ENCODE results near the gene ENAH.
A peak's percentile ranks its signal among the peaks of the same experiment; 100 is the strongest.
"Not testable (repeated sequence)": the region's sequence is repeated elsewhere in the genome, so short reads cannot be mapped to it uniquely, and the experiment has no call there.

ENAH gene

GRCh38 chr1:225652729-225653462, at the start of gene ENAH:
ENAH (minus strand) TSS chr1:225653123; CDS start chr1:225652690, 433 bp downstream.
- peak; percentile 30 for DNase-seq

- no peak for DNase-seq
These were observed 48.1 kb upstream of the ENAH start for GRCh38 chr1:225700889-225701465.

GRCh38 chr1:225700164-225700821, 47.4 kb upstream of the ENAH start:
- DNase-seq = no peak

DNA sequence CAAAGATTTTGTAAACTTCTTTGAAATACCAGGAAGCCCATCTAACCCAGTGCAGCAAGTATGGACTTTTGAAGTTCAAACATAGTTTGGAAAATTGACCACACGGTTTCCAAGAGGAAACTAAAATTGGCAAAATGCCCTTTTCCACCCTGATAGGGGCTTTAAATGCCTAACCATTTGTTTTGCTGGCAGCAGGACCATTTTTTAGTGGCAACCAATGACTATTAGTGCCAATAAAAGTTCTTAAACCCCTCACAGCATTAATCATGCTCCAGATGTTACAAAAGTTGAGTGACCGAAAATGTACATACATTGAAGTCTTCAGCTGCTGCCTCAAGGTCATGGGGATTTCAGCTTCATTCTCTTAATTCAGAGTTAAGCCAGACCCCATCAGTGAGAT, 46.4 kb upstream of the ENAH start:
- no peak for DNase-seq

GRCh38 chr1:225698194-225698593, 45.3 kb upstream of the ENAH start:
- DNase-seq = not testable (repeated sequence)

DNA sequence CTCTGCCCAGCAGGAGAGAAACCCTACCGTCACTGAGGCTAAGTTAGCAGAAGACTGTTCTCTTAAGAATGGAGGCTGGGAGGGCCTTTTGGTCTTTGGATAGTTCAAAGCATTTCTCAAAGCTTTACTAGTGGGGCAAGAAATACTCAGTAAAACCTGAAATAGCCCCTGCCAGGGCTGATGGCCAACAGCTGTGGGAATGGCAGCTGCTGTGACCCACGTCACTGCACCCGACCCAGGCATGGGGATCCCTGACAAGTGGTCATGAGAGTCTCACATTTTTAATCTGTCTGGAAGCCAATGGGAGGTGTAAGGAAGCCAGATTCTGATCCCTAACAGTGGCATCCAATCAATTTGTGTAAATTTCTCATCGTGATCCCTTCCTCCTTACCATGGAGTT, 44.5 kb upstream of the ENAH start:
- DNase-seq = no peak

DNA sequence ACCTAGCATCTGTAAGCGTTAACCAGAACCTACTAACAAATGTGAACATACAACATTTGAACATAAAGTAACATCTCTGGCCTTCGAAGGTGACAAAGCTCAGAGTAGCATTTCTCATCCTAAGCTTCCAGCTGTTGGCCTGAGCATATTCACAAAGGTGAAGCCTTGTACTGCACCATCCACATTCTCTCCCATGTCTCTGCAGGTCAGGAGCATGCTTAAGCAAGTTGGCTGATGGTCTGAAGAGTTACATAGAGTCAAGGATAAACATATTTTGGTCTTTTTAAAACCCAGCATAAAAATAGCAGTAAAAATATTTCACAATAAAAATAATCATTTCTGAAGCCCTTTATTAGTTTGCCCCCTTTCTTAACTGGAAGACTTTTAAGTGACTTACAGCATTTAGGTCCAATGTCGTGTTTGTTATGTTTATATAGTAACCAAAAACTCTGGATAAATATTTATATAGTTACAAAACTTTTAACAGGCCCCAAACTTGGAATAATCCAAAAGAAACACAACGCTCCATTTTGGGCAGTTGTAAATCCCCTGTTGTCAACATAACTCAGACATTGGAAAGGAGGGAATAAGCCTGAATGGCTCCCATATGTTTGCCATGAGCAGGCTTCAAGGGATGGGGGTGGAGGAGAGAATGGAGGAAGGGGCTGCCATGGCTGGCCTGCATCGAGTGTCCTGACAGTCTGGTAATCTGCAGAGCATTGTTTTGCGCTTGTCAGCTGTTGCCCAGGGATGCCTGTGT, 42.8 kb upstream of the ENAH start:
- no peak for DNase-seq

DNA sequence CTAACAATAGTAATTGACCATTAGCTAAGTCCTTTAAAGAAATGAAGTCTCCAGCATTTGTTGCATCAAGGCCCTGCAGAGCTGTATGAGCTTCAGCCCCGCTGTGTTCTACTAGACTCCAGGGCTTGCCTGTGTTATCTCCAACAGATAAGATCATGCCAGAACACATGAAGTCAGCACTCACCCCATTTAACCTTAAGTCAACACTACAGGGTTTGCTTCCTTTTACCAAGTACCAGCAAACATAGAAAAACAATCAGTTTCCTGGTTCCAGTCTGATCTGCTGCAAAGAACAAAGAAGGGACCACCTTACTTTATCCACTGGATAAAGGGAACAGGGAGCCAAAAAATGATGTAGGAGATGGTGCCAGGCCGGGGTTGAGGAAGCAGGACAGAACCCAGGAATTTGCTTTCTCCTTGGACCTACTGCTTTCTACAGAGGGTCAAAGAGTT, 41.3 kb upstream of the ENAH start:
- no peak for DNase-seq

DNA sequence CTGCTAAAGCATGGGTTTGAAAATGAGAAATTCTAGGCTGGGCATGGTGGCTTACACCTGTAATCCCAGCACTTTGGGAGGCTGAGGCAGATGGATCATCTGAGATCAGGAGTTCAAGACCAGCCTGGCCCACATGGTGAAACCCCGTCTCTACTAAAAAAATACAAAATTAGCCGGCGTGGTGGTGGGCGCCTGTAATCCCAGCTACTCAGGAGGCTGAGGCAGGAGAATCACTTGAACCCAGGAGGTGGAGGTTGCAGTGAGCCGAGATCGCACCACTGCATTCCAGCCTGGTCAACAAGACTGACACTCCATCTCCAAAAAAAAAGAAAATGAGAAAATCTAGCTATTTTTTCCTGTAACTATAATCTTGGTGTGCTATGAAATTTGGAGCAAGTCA, 40.8 kb upstream of the ENAH start:
- DNase-seq = not testable (repeated sequence)

- DNase-seq = no peak
These were observed 40.3 kb upstream of the ENAH start for GRCh38 chr1:225693085-225693696.

GRCh38 chr1:225692517-225692879, 39.6 kb upstream of the ENAH start:
- no peak for DNase-seq

DNA sequence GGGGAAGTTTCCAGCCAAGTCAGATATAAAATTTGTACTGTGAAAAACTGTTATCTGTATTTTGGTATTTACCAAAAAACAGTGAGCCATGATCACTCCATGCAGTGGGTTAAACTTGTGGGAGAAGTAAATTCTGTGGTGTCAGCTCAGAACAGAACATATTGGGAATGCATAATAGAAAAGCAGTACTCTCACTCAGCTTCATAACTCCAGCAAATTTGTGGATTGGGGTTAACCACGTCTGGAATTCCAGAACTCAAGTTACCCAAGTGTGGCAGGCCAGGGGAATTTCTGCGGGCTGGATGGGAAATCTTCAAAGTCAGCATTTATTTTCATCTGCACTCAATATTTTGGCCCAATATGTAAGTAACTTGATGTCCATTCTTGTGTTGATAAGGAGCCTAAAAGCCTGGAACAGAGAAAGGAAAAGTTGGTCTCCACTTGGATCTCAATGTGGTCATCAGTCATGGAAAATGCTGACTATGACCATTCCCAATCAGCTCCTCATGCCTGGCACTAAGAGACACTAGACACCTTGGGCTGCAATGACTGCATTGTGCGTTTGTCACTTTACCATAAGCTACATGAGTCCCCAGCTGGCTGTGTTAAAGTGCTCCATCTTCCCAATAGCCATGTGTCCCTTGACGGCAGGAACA, 39.1 kb upstream of the ENAH start:
- no peak for DNase-seq

- no peak for DNase-seq
These were observed 38.5 kb upstream of the ENAH start for GRCh38 chr1:225691377-225691776.

DNA sequence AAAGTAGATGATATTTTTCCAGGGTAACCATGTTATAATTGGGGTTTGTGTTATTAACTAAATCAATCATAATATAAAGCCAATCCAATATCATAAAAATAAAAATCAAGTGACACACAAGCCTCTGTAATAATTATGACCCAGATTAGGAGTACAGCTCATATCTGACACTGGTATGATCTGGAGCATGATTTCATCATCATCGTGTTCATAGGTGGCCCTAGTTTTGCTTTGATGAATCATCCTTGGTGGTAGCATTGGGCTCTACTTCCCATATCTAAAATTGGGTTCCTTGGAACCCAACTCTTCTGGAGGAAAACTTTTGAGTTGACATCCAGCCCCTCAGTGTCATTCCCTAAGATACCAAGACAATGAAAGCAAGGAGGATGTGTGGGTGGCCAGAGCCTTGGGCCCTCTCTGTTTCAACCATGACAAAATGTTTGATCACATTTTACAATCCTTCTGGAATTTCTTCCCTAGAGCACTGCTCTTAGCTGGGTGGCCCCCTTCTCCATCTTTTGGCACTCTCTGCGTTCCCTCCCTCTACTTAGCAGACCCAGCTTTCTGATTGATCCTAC, 37.0 kb upstream of the ENAH start:
- DNase-seq = no peak

GRCh38 chr1:225688345-225688744, 35.4 kb upstream of the ENAH start:
- no peak for DNase-seq

GRCh38 chr1:225685476-225686176, 32.7 kb upstream of the ENAH start:
- DNase-seq = no peak

- DNase-seq = no peak
These were observed 31.8 kb upstream of the ENAH start for GRCh38 chr1:225684741-225685140.

DNA sequence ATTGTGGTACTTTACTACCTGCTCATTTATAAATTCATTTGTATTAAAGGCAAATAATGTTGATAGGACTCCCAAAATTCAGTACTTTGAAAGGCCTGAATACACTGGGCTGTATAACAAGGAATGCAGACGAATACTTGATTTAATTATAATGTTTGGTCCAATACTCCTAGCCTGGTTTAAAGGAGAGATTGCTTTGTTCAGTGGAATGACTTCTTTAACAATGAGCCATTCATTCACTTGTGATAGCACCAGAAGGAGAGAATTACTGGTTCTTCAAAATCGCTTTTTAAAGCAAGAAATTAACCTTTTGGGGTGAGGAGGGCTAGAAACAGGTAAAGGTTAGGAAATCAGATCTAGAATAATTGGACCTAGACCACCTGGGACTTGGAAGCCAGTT, 28.3 kb upstream of the ENAH start:
- no peak for DNase-seq

DNA sequence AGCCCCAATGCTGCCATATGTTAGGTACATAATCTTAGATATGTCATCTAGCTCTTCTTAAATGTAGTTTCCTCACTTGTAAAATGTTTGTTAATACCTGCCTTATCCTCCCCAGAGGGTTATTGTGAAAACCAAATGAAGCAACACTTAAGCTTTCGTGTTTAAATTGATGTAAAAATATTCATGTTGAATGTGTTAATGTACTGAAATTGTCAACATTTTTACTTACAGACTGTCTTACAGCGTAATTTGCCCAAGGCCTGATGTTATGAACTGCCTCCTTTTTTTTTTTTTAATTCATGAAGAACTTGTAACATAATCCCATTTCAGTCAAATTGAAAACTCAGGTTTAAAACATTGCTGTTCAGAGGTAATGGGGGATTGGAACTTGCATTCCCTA, 25.6 kb upstream of the ENAH start:
- DNase-seq = no peak

GRCh38 chr1:225677350-225678124, 24.6 kb upstream of the ENAH start:
- DNase-seq = no peak

DNA sequence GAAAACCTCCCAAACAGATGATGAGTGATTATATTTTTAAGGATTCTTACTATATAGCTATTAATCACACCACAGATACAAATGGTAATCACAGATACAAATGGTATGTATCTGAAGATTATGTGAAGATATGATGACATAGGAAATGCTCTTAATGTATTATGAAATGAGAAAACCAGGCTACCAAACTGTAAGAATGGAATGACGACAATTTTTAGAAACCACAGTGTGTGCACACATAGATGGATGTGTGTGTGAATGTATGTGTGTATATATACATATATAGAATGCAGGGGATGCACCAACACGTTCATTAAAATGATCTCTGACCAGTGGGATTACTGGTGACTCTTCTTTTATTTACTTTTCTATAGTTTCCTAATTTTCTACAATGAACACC, 21.5 kb upstream of the ENAH start:
- no peak for DNase-seq
